ENCODE results near the gene STRN4. TPM values are rescaled to one million over a fixed set of nuclear protein-coding genes. Genes with fewer than 3 reads are reported as not detected.
A peak's percentile ranks its signal among the peaks of the same experiment; 100 is the strongest.
"Not testable (repeated sequence)": the region's sequence is repeated elsewhere in the genome, so short reads cannot be mapped to it uniquely, and the experiment has no call there.

STRN4 gene
- total RNA-seq, 1 donor from 2014 or later = 68.5 TPM

GRCh38 chr19:46784262-46785053, 38.2 kb upstream of the STRN4 start:
- Histone ChIP-seq H3K27me3 (no peaks in the 10 kb centered on the region), H3K4me3 (peak overlapping the region; percentile 90), H3K36me3 (peaks cover 48% of the 10 kb centered on the region), H3K27ac (peak overlapping the region; percentile 92), H3K9me3 (no peaks in the 10 kb centered on the region), H3K4me1 (peaks cover 35% of the 10 kb centered on the region)
- TF ChIP-seq CTCF (IDR thresholded peaks at IDR 0.05) = no peak
- peak; percentile 75 for ATAC-seq
- intact Hi-C loops (cut with DNase I) = no loop called here
- DNase-seq = peak; percentile 92

DNA sequence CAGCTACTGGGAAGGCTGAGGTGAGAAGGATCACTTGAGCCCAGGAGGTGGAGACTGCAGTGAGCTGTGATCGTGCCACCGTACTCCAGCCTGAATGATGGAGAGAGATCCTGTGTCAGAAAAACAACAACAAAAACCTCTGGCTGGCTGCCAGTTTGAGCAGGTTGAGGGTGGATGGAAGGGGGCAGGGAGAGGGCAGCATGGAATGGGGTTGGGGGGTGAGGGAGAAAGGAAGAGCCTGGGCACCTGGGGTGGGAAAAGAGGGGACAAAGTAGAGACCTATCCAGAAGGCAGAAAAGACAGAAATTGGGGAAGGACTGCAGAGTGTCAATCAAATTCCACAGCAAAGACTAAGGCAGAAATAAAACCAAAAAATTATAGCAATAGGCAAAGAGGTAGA, 37.4 kb upstream of the STRN4 start:
- DNase-seq (no peak), ATAC-seq (no peak)
- H3K4me3 ChIP-seq = peak overlapping the region; percentile 90
- no peaks in the 10 kb centered on the region for H3K27me3 ChIP-seq
- no peaks in the 10 kb centered on the region for H3K9me3 ChIP-seq
- H3K4me1 ChIP-seq = peaks cover 28% of the 10 kb centered on the region
- H3K27ac ChIP-seq = peak overlapping the region; percentile 92
- TF ChIP-seq CTCF (IDR thresholded peaks at IDR 0.05) = no peak
- intact Hi-C loops (cut with DNase I) = no loop called here
- peaks cover 56% of the 10 kb centered on the region for H3K36me3 ChIP-seq

GRCh38 chr19:46782355-46783019, 36.2 kb upstream of the STRN4 start:
- peaks cover 66% of the 10 kb centered on the region for H3K36me3 ChIP-seq
- ATAC-seq (no peak), DNase-seq (no peak)
- H3K4me3 ChIP-seq = no peak overlapping the region
- no peak overlapping the region for H3K27ac ChIP-seq
- TF ChIP-seq CTCF (IDR thresholded peaks at IDR 0.05) = no peak
- H3K4me1 ChIP-seq = peaks cover 30% of the 10 kb centered on the region
- H3K9me3 ChIP-seq = no peaks in the 10 kb centered on the region
- intact Hi-C loops (cut with DNase I) = no loop called here
- H3K27me3 ChIP-seq = no peaks in the 10 kb centered on the region

- DNase-seq; H3K27ac ChIP-seq; H3K4me1 ChIP-seq; intact Hi-C loops (cut with DNase I); H3K9me3 ChIP-seq; H3K4me3 ChIP-seq; H3K27me3 ChIP-seq: not testable (repeated sequence)
- peaks cover 86% of the 10 kb centered on the region for H3K36me3 ChIP-seq
- ATAC-seq = peak; percentile 44
These were observed 31.9 kb upstream of the STRN4 start for GRCh38 chr19:46777956-46778645.

DNA sequence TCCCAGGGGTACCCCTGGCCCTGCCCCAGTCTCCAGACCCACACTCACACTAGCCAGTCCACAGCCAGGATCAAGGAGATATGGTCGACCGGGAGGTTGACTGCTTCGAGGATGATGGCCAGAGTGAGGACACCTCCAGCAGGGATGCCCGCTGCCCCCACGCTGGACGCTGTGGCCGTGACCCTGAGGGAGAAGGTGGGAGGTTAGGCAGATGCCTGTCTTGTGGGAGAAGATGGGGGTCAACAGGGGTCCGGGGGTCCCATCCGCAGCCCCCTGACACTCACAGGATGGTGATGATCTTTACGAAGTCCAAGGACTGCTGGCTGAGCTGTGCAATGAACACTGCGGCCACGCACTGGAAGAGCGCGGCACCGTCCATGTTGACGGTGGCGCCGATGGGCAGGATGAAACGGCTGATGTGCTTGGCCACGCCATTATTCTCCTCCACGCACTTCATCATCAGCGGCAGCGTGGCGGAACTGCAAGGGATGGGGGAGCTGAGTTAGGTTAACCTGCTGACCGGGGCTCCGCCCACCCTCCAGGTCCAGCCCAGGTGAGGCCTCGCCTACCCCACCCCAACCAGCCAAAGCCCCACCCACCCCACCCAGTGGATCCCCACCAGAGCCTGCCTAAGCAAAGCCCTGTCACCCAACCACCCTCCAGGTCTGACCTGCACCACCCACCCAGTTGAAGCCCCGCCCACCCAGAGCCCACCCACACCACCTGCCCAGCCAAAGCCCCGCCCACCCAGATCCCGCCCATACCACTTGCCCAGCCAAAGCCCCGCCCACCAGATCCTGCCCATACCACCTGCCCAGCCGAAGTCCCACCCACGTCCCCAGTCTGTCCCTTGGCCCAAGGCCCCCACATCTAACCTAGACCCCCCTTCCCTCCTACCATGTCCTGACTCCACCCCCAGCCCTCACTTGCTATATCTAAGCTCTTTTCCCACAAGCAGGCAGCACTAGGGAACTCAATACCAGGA, 31.0 kb upstream of the STRN4 start:
- no peak overlapping the region for H3K27ac ChIP-seq

More for the DNA sequence above, 31.0 kb upstream of the STRN4 start:
- intact Hi-C loops (cut with DNase I) = no loop called here
- ATAC-seq (no peak), DNase-seq (no peak)
- H3K4me1 ChIP-seq = peaks cover 4% of the 10 kb centered on the region
- no peaks in the 10 kb centered on the region for H3K27me3 ChIP-seq
- TF ChIP-seq CTCF (IDR thresholded peaks at IDR 0.05) = no peak
- no peaks in the 10 kb centered on the region for H3K9me3 ChIP-seq
- H3K4me3 ChIP-seq = no peak overlapping the region
- peaks cover 77% of the 10 kb centered on the region for H3K36me3 ChIP-seq
